ENCODE results near the gene PNPT1. TPM values are rescaled to one million over a fixed set of nuclear protein-coding genes. Genes with fewer than 3 reads are reported as not detected.
"Not testable (repeated sequence)": the region's sequence is repeated elsewhere in the genome, so short reads cannot be mapped to it uniquely, and the experiment has no call there.

PNPT1 gene
- total and polyA plus RNA-seq, 4 experiments from 2014 or later: 21.9 to 29.2 (median 27.4) TPM

DNA sequence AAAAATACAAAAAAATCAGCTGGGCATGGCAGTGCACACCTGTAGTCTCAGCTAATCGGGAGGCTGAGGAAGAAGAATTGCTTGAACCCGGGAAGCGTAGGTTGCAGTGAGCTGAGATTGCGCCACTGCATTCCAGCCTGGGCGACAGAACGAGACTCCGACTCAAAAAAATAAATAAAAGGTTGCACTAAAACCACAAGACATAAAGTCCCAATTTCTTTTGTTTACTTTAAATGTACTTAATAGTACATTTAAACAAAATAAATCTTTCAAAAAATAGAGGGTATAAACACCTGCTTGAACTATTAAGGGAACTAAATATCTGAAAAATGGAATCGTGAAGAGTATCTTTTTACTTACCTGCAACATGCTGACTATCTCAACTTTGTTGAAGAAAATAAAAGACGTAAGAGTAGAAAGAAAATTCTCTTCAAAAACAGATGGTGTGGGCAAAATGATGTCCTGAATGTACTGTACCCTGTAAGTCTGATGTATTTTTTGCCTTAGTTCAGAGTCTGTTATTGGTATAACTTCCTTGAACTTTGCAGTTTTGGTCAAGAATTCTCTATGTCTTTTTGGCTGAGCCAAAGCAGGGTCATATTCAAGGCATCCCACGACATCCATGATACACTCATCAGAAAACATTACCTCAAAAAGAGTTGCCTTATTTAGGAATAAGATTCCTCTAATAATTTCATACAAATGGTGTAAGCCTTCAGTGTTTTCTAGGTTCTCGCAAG lies 95.4 kb downstream of the PNPT1 start:
- Mint-ChIP-seq H3K36me3 (peaks cover 21 to 59% of the 10 kb centered on the region in 2 donors), H3K9me3 (no peaks in the 10 kb centered on the region), H3K27ac (no peak overlapping the region), H3K4me3 (no peak overlapping the region), H3K27me3 (no peaks in the 10 kb centered on the region), H3K4me1 (peaks cover 27 to 51% (median 44%) of the 10 kb centered on the region in 4 donors)
- no peak overlapping the region for H3K4me3 ChIP-seq (ENCODE audit: low read length in 2 of 2)
- peaks cover 35% of the 10 kb centered on the region for H3K4me1 ChIP-seq (ENCODE audit: insufficient read depth, low read length)
- POLR2A ChIA-PET (ENCODE audit: partially characterized antibody): no interaction called here
- intact Hi-C loops (cut with micrococcal nuclease): no loop called here
- DNase-seq: no peak
- H3K9me3 ChIP-seq (ENCODE audit: control insufficient read depth in 1 of 2, low read length in 2 of 2): no peaks in the 10 kb centered on the region
- no peaks in the 10 kb centered on the region for H3K27me3 ChIP-seq (ENCODE audit: insufficient read depth, low read length)
- no peak overlapping the region for H3K27ac ChIP-seq (ENCODE audit: low read depth, low read length)
- H3K36me3 ChIP-seq (ENCODE audit: insufficient read depth, low read length): peaks cover 26% of the 10 kb centered on the region
- CTCF ChIA-PET (ENCODE audit: partially characterized antibody): no interaction called here

DNA sequence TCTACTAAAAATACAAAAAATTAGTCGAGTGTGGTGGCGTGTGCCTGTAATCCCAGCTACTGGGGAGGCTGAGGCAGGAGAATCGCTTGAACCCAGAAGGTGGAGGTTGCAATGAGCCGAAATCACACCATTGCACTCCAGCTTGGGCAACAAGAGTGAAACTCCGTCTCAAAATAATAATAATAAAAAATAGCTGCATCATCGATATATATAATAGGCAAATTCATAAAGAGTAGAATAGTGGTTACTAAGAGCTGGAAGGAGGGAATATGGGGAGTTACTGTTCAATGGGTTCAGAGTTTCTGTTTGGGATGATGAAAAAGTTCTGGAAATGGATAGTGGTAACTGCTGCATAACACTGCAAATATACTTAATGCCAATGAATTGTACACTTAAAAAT lies 96.8 kb downstream of the PNPT1 start:
- H3K4me3 Mint-ChIP-seq; H3K9me3 ChIP-seq (ENCODE audit: control insufficient read depth in 1 of 2, low read length in 2 of 2); H3K9me3 Mint-ChIP-seq; H3K4me3 ChIP-seq (ENCODE audit: low read length in 2 of 2); H3K27me3 Mint-ChIP-seq; H3K27ac Mint-ChIP-seq; POLR2A ChIA-PET (ENCODE audit: partially characterized antibody); H3K27me3 ChIP-seq (ENCODE audit: insufficient read depth, low read length); H3K27ac ChIP-seq (ENCODE audit: low read depth, low read length); DNase-seq; intact Hi-C loops (cut with micrococcal nuclease): not testable (repeated sequence)
- H3K4me1 Mint-ChIP-seq: peaks cover 28 to 47% (median 40%) of the 10 kb centered on the region in 4 donors
- Histone ChIP-seq H3K36me3 (ENCODE audit: insufficient read depth, low read length) (peaks cover 20% of the 10 kb centered on the region), H3K4me1 (ENCODE audit: insufficient read depth, low read length) (peaks cover 37% of the 10 kb centered on the region)
- peaks cover 23 to 51% of the 10 kb centered on the region in 2 donors for H3K36me3 Mint-ChIP-seq
- CTCF ChIA-PET (ENCODE audit: partially characterized antibody): interaction anchor here (0.7 kb wide), 1 partner anchor 54 kb away, joined by 3 read pairs; no protein-coding TSS in a partner anchor

DNA sequence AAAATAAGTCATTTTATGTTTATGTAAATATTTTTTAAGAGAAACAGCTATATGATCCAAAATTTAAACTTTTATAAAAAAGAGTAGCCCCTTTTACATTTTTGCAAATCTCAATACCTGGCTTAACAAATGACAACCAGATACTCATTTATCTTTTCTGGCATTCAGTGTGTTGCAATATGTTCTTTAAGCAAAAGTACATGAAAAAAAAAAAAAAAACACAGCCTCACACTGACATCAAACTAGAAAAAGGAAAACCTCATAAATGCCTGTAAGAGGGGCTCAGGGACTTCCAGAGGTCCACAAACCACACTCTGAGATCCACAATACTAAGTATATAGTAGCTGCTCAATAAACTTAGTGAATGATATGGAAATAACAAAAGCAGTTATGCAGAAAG lies 98.1 kb downstream of the PNPT1 start:
- no peak overlapping the region for H3K27ac Mint-ChIP-seq
- Histone ChIP-seq H3K27ac (ENCODE audit: low read depth, low read length) (no peak overlapping the region), H3K4me1 (ENCODE audit: insufficient read depth, low read length) (peaks cover 40% of the 10 kb centered on the region), H3K4me3 (ENCODE audit: low read length in 2 of 2) (no peak overlapping the region), H3K9me3 (ENCODE audit: control insufficient read depth in 1 of 2, low read length in 2 of 2) (no peaks in the 10 kb centered on the region), H3K36me3 (ENCODE audit: insufficient read depth, low read length) (peaks cover 20% of the 10 kb centered on the region), H3K27me3 (ENCODE audit: insufficient read depth, low read length) (no peaks in the 10 kb centered on the region)
- intact Hi-C loops (cut with micrococcal nuclease): no loop called here
- no peaks in the 10 kb centered on the region for H3K27me3 Mint-ChIP-seq
- H3K4me1 Mint-ChIP-seq: peaks cover 34 to 54% (median 42%) of the 10 kb centered on the region in 4 donors
- POLR2A ChIA-PET (ENCODE audit: partially characterized antibody): no interaction called here
- DNase-seq: no peak
- CTCF ChIA-PET (ENCODE audit: partially characterized antibody): interaction anchor here (1.3 kb wide), 1 partner anchor 9 kb away, joined by 4 read pairs; no protein-coding TSS in a partner anchor
- H3K9me3 Mint-ChIP-seq: no peaks in the 10 kb centered on the region
- peaks cover 23 to 55% of the 10 kb centered on the region in 2 donors for H3K36me3 Mint-ChIP-seq
- H3K4me3 Mint-ChIP-seq: no peak overlapping the region

DNA sequence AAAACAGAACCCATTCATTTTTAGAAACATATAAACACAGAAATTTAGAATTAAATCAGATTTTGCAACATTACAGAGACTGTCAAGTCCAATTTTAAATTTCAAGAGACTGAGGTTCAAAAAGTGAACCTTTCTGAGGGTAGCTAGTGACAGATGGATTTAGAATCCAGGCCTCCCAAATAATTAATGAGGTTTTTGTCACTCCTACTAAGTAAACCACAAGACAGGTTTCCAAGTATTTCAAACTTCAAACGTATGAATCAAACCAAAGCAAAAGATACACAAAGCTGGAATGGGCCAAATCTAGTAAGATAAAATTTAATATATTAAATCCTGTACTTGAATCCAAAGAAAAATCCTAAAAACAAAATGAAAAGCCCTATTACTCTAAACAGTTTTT lies 101.5 kb downstream of the PNPT1 start:
- Histone ChIP-seq H3K36me3 (ENCODE audit: insufficient read depth, low read length) (peaks cover 15% of the 10 kb centered on the region), H3K27me3 (ENCODE audit: insufficient read depth, low read length) (no peaks in the 10 kb centered on the region), H3K27ac (ENCODE audit: low read depth, low read length) (no peak overlapping the region), H3K4me3 (ENCODE audit: low read length in 2 of 2) (no peak overlapping the region), H3K9me3 (ENCODE audit: control insufficient read depth in 1 of 2, low read length in 2 of 2) (no peaks in the 10 kb centered on the region), H3K4me1 (ENCODE audit: insufficient read depth, low read length) (peaks cover 43% of the 10 kb centered on the region)
- H3K36me3 Mint-ChIP-seq: peaks cover 11 to 47% of the 10 kb centered on the region in 2 donors
- no peak for DNase-seq
- intact Hi-C loops (cut with micrococcal nuclease): no loop called here
- H3K4me1 Mint-ChIP-seq: peaks cover 22 to 38% (median 30%) of the 10 kb centered on the region in 4 donors
- peak overlapping the region in 1 of 8 donors; percentile 25 for H3K4me3 Mint-ChIP-seq
- H3K27me3 Mint-ChIP-seq: no peaks in the 10 kb centered on the region
- ChIA-PET POLR2A (ENCODE audit: partially characterized antibody) (interaction anchor here (1.9 kb wide), 1 partner anchor 25 kb away, joined by 10 read pairs; the partner anchor contains the start of gene PPP4R3B), CTCF (ENCODE audit: partially characterized antibody) (no interaction called here)
- peak overlapping the region in 3 of 7 donors; percentile 30 to 68 (median 65) for H3K27ac Mint-ChIP-seq
- no peaks in the 10 kb centered on the region for H3K9me3 Mint-ChIP-seq

DNA sequence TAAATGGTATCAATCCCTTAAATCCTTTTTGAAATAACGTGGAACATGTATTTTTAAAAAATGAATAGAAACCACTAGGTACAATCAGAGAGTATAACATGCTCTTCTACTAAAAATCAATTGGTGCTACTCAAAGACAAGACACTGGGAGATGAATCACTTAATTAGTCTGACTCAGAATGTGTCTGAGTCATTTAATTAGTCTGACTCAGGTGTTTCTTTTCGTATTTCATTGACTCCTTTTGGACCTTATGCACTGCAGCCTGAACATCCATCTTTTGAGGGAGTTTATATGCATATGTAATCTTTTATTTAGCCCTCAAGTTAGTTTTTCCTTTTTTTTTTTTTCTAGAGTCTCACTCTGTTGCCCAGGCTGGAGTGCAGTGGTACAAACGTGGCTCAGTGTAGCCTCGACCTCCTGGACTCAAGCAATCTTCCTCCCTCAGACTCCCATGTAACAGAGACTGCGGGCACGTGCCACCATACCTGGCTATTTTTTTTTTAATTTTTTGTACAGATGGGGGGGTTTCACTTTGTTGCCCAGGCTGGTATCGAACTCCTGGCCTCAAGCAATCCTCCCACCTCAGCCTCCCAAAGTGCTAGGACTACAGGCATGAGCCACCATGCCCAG lies 102.7 kb downstream of the PNPT1 start:
- Mint-ChIP-seq H3K27ac (peak overlapping the region in 6 of 7 donors; percentile 27 to 78 (median 50)), H3K36me3 (peaks cover 7 to 45% of the 10 kb centered on the region in 2 donors), H3K4me3 (peak overlapping the region in 2 of 8 donors; percentile 17 to 45), H3K9me3 (no peaks in the 10 kb centered on the region), H3K4me1 (peaks cover 22 to 41% (median 34%) of the 10 kb centered on the region in 4 donors), H3K27me3 (no peaks in the 10 kb centered on the region)
- no peaks in the 10 kb centered on the region for H3K27me3 ChIP-seq (ENCODE audit: insufficient read depth, low read length)
- no peaks in the 10 kb centered on the region for H3K9me3 ChIP-seq (ENCODE audit: control insufficient read depth in 1 of 2, low read length in 2 of 2)
- ChIA-PET CTCF (ENCODE audit: partially characterized antibody) (no interaction called here), POLR2A (ENCODE audit: partially characterized antibody) (no interaction called here)
- no peak for DNase-seq
- no peak overlapping the region for H3K27ac ChIP-seq (ENCODE audit: low read depth, low read length)
- peaks cover 14% of the 10 kb centered on the region for H3K36me3 ChIP-seq (ENCODE audit: insufficient read depth, low read length)
- H3K4me3 ChIP-seq (ENCODE audit: low read length in 2 of 2): no peak overlapping the region
- intact Hi-C loops (cut with micrococcal nuclease): no loop called here
- H3K4me1 ChIP-seq (ENCODE audit: insufficient read depth, low read length): peaks cover 49% of the 10 kb centered on the region

DNA sequence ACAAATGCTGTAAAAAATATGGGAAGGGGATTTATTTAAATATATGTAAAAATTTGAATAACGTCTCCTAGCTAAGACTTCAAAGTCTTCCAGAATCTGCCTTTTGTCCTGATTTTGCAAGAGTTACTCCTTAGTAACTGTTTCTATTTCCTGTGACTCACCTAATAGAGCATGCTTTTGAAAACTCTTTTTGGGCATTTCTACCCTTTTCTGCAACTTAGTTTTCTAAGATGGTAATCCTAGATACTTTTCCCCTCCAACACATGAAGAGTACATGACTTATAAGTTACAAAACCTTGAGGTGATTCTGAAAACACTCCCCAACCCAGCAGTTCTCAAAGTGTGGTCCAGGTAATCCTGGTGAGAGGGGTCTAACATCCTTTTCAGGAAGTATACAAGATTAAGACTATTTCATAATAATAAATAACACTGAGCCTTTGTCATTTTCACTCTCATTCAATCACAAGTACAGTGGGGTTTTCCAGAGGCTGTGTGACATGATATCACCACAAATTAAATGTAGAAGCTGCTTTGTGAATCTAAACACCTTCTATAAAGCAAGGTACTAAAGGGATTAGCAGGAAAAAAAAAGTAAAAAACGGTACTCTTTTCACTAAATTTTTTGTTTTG lies 108.1 kb downstream of the PNPT1 start:
- H3K27ac ChIP-seq (ENCODE audit: low read depth, low read length): no peak overlapping the region
- Mint-ChIP-seq H3K4me1 (peaks cover 10 to 25% (median 15%) of the 10 kb centered on the region in 4 donors), H3K9me3 (no peaks in the 10 kb centered on the region), H3K27me3 (no peaks in the 10 kb centered on the region), H3K4me3 (no peak overlapping the region), H3K27ac (peak overlapping the region in 4 of 7 donors; percentile 10 to 62 (median 26)), H3K36me3 (peaks cover 21 to 56% of the 10 kb centered on the region in 2 donors)
- CTCF ChIA-PET (ENCODE audit: partially characterized antibody): no interaction called here
- intact Hi-C loops (cut with micrococcal nuclease): no loop called here
- H3K4me3 ChIP-seq (ENCODE audit: low read length in 2 of 2): no peak overlapping the region
- POLR2A ChIA-PET (ENCODE audit: partially characterized antibody): no interaction called here
- H3K27me3 ChIP-seq (ENCODE audit: insufficient read depth, low read length): no peaks in the 10 kb centered on the region
- no peaks in the 10 kb centered on the region for H3K9me3 ChIP-seq (ENCODE audit: control insufficient read depth in 1 of 2, low read length in 2 of 2)
- H3K36me3 ChIP-seq (ENCODE audit: insufficient read depth, low read length): peaks cover 16% of the 10 kb centered on the region
- no peak for DNase-seq
- peaks cover 13% of the 10 kb centered on the region for H3K4me1 ChIP-seq (ENCODE audit: insufficient read depth, low read length)

Measured in CD4-positive, alpha-beta memory T cell (primary cell).